HCT116 (cell line): ENCODE data around the gene UCP1. TPM values are rescaled to one million over a fixed set of nuclear protein-coding genes. Genes with fewer than 3 reads are reported as not detected.

Experiments used
- ATAC-seq: fragments of 200-7000 bp; cut with Tn5 transposase; 2 replicates; pipeline ENCODE4 v1.9.1; 2020; ENCODE audit warnings: mild to moderate bottlenecking, moderate library complexity
- BruUV-seq: library from RNA; stranded (reverse); fragments of 400-500 nt; replicated peaks from 2 replicates; lab custom pipeline; 2021; lab: Mats Ljungman, UMichigan
- CTCF ChIA-PET: fragments of 300-600 bp; sonication (Branson Sonifier 250); formaldehyde crosslinking; loops from one replicate; lab custom pipeline; 2021; ENCODE audit warnings: antibody characterized with exemption; lab: Charles Lee
- POLR2A ChIA-PET: fragments of 300-600, 350-600 bp; sonication (Branson Sonifier 250); formaldehyde crosslinking; loops from one replicate; lab custom pipeline; 2021; ENCODE audit warnings: antibody characterized with exemption; lab: Charles Lee
- RAD21 ChIA-PET, 2 experiments: fragments of 300-600 bp; sonication (Branson Sonifier 250); formaldehyde crosslinking; loops; one replicate each; lab custom pipeline; 2023; ENCODE audit warnings: low total read pairs in 2 of 2; ENCODE audit not compliant: uncharacterized antibody in 2 of 2, unreplicated experiment in 2 of 2, low non-redundant PET in 1 of 2; lab: Charles Lee
- DNase-seq: peaks from one replicate; pipeline ENCODE4 v3.0.0-alpha.2; 2010; ENCODE audit warnings: low read depth, low spot score
- H2AFZ ChIP-seq: fragments of 200-600 bp; shearing (Covaris generic), sonication (generic); 2 replicates; pipeline ENCODE4 v1.6.1; 2017; ENCODE audit warnings: low read depth, mixed run types, mixed read lengths, antibody characterized with exemption, low read length; ENCODE audit not compliant: poor library complexity, severe bottlenecking
- H3K27ac ChIP-seq: 2 replicates; pipeline ENCODE4 v1.5.1; 2012; ENCODE audit warnings: low read depth, low read length
- H3K27me3 ChIP-seq: fragments of 200-600 bp; sonication (generic); 2 replicates; pipeline ENCODE4 v1.6.1; 2016; ENCODE audit warnings: mixed run types, low read length, mixed read lengths; ENCODE audit not compliant: insufficient read depth
- H3K36me3 ChIP-seq, 2 experiments: fragments of 200-500 bp in 1 of 2; fragments of 200-600 bp in 1 of 2; sonication (Bioruptor generic) in 1 of 2; sonication (generic) in 1 of 2; 2 replicates each; pipeline versions ENCODE4 v1.5.1 to v1.6.1; 2014 to 2016; ENCODE audit warnings: low read length in 2 of 2, inconsistent platforms in 1 of 2, mixed read lengths in 1 of 2, mixed run types in 1 of 2; ENCODE audit not compliant: insufficient read depth in 2 of 2, control insufficient read depth in 1 of 2
- H3K4me1 ChIP-seq, 2 experiments: fragments of 200-600 bp in 1 of 2; sonication (generic) in 1 of 2; 2 replicates each; pipeline versions ENCODE4 v1.5.1 to v1.6.1; 2012 to 2017; ENCODE audit warnings: low read length in 2 of 2, inconsistent platforms in 1 of 2, mild to moderate bottlenecking in 1 of 2, mixed read lengths in 1 of 2, mixed run types in 1 of 2, moderate library complexity in 1 of 2; ENCODE audit not compliant: insufficient read depth in 2 of 2, control insufficient read depth in 1 of 2
- H3K4me2 ChIP-seq: fragments of 200-600 bp; sonication (generic); 2 replicates; pipeline ENCODE4 v1.6.1; 2017; ENCODE audit warnings: mixed run types, low read length, mixed read lengths
- H3K4me3 ChIP-seq, 2 experiments: fragments of 200-600 bp in 1 of 2; sonication (generic) in 1 of 2; replicated peaks in 1 of 2; 2 replicates each; pipeline ENCODE4 v1.5.1; 2011 to 2016; ENCODE audit warnings: low read length in 2 of 2, control low read depth in 1 of 2, low read depth in 1 of 2, mild to moderate bottlenecking in 1 of 2, mixed read lengths in 1 of 2, mixed run types in 1 of 2
- H3K79me2 ChIP-seq: fragments of 200-600 bp; sonication (generic); 2 replicates; pipeline ENCODE4 v1.6.1; 2017; ENCODE audit warnings: mild to moderate bottlenecking, mixed run types, low read length, moderate library complexity, mixed read lengths; ENCODE audit not compliant: insufficient read depth
- H3K9ac ChIP-seq: fragments of 200-600 bp; sonication (generic); 2 replicates; pipeline ENCODE4 v1.6.1; 2016; ENCODE audit warnings: low read length, mixed read lengths
- H3K9me2 ChIP-seq: fragments of 200-600 bp; sonication (generic), shearing (Covaris generic); 2 replicates; pipeline ENCODE4 v1.6.1; 2017; ENCODE audit warnings: mixed run types, mild to moderate bottlenecking, moderate library complexity; ENCODE audit not compliant: insufficient read depth
- H3K9me3 ChIP-seq, 2 experiments: fragments of 200-500 bp in 1 of 2; fragments of 200-600 bp in 1 of 2; sonication (Bioruptor generic) in 1 of 2; sonication (generic) in 1 of 2; 2 replicates each; pipeline ENCODE4 v1.6.1; 2014 to 2017; ENCODE audit warnings: low read length in 2 of 2, mixed read lengths in 2 of 2, inconsistent platforms in 1 of 2, low read depth in 1 of 2, mild to moderate bottlenecking in 1 of 2, mixed run types in 1 of 2, moderate library complexity in 1 of 2; ENCODE audit not compliant: control insufficient read depth in 1 of 2, insufficient read depth in 1 of 2
- H4K20me1 ChIP-seq: fragments of 200-600 bp; sonication (generic), shearing (Covaris generic); 2 replicates; pipeline ENCODE4 v1.6.1; 2017; ENCODE audit warnings: mixed run types, mild to moderate bottlenecking, moderate library complexity; ENCODE audit not compliant: insufficient read depth
- ATF3 ChIP-seq: IDR thresholded peaks from 2 replicates; pipeline ENCODE4 v1.6.1; 2012
- CEBPB ChIP-seq: IDR thresholded peaks from 2 replicates; pipeline ENCODE4 v1.6.1; 2012; ENCODE audit warnings: low read depth
- EGR1 ChIP-seq: IDR thresholded peaks from 2 replicates; pipeline ENCODE4 v1.6.1; 2012; ENCODE audit warnings: low read depth
- ELF1 ChIP-seq: IDR thresholded peaks from 2 replicates; pipeline ENCODE4 v1.6.1; 2012; ENCODE audit warnings: low read depth, borderline replicate concordance
- EZH2 ChIP-seq: fragments of 200-600 bp; sonication (generic); IDR thresholded peaks from 2 replicates; pipeline ENCODE4 v1.6.1; 2017; ENCODE audit warnings: antibody characterized with exemption, mixed run types
- EZH2phosphoT487 ChIP-seq: fragments of 200-600 bp; IDR thresholded peaks from 2 replicates; pipeline ENCODE4 v1.6.1; 2018; ENCODE audit warnings: antibody characterized with exemption, borderline replicate concordance
- JUND ChIP-seq: IDR thresholded peaks from 2 replicates; pipeline ENCODE4 v1.6.1; 2012
- POLR2A ChIP-seq: IDR thresholded peaks from 2 replicates; pipeline ENCODE4 v1.7.0; 2011; ENCODE audit warnings: borderline replicate concordance; ENCODE audit not compliant: insufficient read depth, insufficient read length; ENCODE audit errors: extremely low read depth
- POLR2AphosphoS5 ChIP-seq: IDR thresholded peaks from 2 replicates; pipeline ENCODE4 v1.6.1; 2011; ENCODE audit warnings: mild to moderate bottlenecking, low read depth, low read length, moderate library complexity
- RAD21 ChIP-seq: IDR thresholded peaks from 2 replicates; pipeline ENCODE4 v1.6.1; 2012; ENCODE audit warnings: low read depth, mild to moderate bottlenecking
- SIN3A ChIP-seq: IDR thresholded peaks from 2 replicates; pipeline ENCODE4 v1.6.1; 2012; ENCODE audit warnings: low read depth
- SP1 ChIP-seq: IDR thresholded peaks from 2 replicates; pipeline ENCODE4 v1.6.1; 2012; ENCODE audit warnings: low read depth
- SRF ChIP-seq: IDR thresholded peaks from 2 replicates; pipeline ENCODE4 v1.6.1; 2012; ENCODE audit warnings: low read depth
- TCF7L2 ChIP-seq: IDR thresholded peaks from 2 replicates; pipeline ENCODE4 v1.7.0; 2011; ENCODE audit warnings: borderline replicate concordance, inconsistent platforms; ENCODE audit not compliant: insufficient read depth, insufficient read length; ENCODE audit errors: extremely low read depth
- YY1 ChIP-seq: IDR thresholded peaks from 2 replicates; pipeline ENCODE4 v1.6.1; 2011; ENCODE audit warnings: low read length, low read depth, moderate library complexity, mild to moderate bottlenecking; ENCODE audit not compliant: insufficient replicate concordance; ENCODE audit errors: extremely low read depth
- ZBTB33 ChIP-seq: IDR thresholded peaks from 2 replicates; pipeline ENCODE4 v1.6.1; 2011; ENCODE audit warnings: mild to moderate bottlenecking, low read length, moderate library complexity; ENCODE audit not compliant: insufficient replicate concordance; ENCODE audit errors: extremely low read depth
- ZFX ChIP-seq: fragments of 450-650 bp; IDR thresholded peaks from 2 replicates; pipeline ENCODE4 v1.6.1; 2017
- ZNF274 ChIP-seq: fragments of 200-500 bp; sonication (Bioruptor generic); IDR thresholded peaks from 2 replicates; pipeline ENCODE4 v1.6.1; 2014; ENCODE audit warnings: mild to moderate bottlenecking, low read depth, low read length, inconsistent platforms
- intact Hi-C: fragments of 100-400 bp; cut with micrococcal nuclease; formaldehyde crosslinking; loops from 2 replicates; pipeline ENCODE4 v1.10.0; 2022
- total RNA-seq: library from RNA; stranded (reverse); gene quantifications from one replicate; pipeline ENCODE4 v1.2.1, GENCODE V29; 2021; ENCODE audit not compliant: unreplicated experiment
- TF ChIP-seq, protein P1 (sequence below), 3 experiments: fragments of 200-600 bp in 1 of 3; sonication (generic) in 1 of 3; IDR thresholded peaks in 2 of 3; conservative IDR thresholded peaks in 1 of 3; 2 replicates each; pipeline ENCODE4 v1.5.1; 2012 to 2017; ENCODE audit warnings: low read depth in 2 of 3, low read length in 2 of 3, antibody characterized with exemption in 1 of 3, borderline replicate concordance in 1 of 3, control low read depth in 1 of 3, mild to moderate bottlenecking in 1 of 3, mixed read lengths in 1 of 3, mixed run types in 1 of 3, moderate library complexity in 1 of 3; ENCODE audit not compliant: insufficient read depth in 1 of 3
- TF ChIP-seq, protein P2 (sequence below): IDR thresholded peaks from 2 replicates; pipeline ENCODE4 v1.6.1; 2012; ENCODE audit warnings: low read depth

Gene UCP1
- total RNA-seq, 1 experiment from 2014 or later: not detected

DNA sequence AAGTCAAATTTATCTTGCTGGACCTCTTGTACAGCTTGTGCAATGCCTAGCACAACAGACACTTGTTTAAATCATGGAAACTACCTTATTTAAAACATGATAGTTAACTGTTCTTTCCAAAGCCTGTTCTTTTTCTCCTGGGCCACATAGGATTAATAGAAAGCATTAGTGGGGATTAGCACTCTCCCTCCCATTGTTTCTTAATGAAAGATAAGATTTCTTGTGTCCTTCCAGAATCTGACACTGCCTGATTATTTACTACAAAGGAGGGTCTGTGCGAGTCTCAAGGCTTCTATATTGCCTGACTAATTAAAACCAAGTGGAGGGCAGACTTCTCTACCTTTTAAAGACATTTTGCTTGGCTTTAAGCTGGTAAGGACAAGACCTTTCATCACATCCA, 53.3 kb downstream of the UCP1 start:
- TF ChIP-seq ELF1: no peak
- TF ChIP-seq CEBPB: no peak
- TF ChIP-seq TCF7L2: no peak
- no peak for TF ChIP-seq EGR1
- no peak for TF ChIP-seq SP1
- no peak for TF ChIP-seq EZH2
- TF ChIP-seq, protein P1, sequence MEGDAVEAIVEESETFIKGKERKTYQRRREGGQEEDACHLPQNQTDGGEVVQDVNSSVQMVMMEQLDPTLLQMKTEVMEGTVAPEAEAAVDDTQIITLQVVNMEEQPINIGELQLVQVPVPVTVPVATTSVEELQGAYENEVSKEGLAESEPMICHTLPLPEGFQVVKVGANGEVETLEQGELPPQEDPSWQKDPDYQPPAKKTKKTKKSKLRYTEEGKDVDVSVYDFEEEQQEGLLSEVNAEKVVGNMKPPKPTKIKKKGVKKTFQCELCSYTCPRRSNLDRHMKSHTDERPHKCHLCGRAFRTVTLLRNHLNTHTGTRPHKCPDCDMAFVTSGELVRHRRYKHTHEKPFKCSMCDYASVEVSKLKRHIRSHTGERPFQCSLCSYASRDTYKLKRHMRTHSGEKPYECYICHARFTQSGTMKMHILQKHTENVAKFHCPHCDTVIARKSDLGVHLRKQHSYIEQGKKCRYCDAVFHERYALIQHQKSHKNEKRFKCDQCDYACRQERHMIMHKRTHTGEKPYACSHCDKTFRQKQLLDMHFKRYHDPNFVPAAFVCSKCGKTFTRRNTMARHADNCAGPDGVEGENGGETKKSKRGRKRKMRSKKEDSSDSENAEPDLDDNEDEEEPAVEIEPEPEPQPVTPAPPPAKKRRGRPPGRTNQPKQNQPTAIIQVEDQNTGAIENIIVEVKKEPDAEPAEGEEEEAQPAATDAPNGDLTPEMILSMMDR (IDR thresholded peaks at IDR 0.05 in 2 of 3, conservative IDR thresholded peaks at IDR 0.05 in 1 of 3; ENCODE audit: borderline replicate concordance in 1 of 3, insufficient read depth in 1 of 3, low read depth in 2 of 3, low read length in 2 of 3): no peak
- TF ChIP-seq SRF: no peak
- no peak for TF ChIP-seq EZH2phosphoT487
- TF ChIP-seq, protein P2, sequence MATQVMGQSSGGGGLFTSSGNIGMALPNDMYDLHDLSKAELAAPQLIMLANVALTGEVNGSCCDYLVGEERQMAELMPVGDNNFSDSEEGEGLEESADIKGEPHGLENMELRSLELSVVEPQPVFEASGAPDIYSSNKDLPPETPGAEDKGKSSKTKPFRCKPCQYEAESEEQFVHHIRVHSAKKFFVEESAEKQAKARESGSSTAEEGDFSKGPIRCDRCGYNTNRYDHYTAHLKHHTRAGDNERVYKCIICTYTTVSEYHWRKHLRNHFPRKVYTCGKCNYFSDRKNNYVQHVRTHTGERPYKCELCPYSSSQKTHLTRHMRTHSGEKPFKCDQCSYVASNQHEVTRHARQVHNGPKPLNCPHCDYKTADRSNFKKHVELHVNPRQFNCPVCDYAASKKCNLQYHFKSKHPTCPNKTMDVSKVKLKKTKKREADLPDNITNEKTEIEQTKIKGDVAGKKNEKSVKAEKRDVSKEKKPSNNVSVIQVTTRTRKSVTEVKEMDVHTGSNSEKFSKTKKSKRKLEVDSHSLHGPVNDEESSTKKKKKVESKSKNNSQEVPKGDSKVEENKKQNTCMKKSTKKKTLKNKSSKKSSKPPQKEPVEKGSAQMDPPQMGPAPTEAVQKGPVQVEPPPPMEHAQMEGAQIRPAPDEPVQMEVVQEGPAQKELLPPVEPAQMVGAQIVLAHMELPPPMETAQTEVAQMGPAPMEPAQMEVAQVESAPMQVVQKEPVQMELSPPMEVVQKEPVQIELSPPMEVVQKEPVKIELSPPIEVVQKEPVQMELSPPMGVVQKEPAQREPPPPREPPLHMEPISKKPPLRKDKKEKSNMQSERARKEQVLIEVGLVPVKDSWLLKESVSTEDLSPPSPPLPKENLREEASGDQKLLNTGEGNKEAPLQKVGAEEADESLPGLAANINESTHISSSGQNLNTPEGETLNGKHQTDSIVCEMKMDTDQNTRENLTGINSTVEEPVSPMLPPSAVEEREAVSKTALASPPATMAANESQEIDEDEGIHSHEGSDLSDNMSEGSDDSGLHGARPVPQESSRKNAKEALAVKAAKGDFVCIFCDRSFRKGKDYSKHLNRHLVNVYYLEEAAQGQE: no peak
- no peak for TF ChIP-seq POLR2AphosphoS5
- TF ChIP-seq ZNF274: no peak
- TF ChIP-seq ZFX: no peak
- TF ChIP-seq ZBTB33: no peak
- TF ChIP-seq JUND: no peak
- no peak for TF ChIP-seq RAD21
- no peak for TF ChIP-seq POLR2A
- TF ChIP-seq ATF3: no peak
- no peak for TF ChIP-seq SIN3A
- TF ChIP-seq YY1: no peak
- RAD21 ChIA-PET: no interaction called here
- H3K4me1 ChIP-seq: no peaks in the 10 kb centered on the region
- no peak overlapping the region for H3K27ac ChIP-seq
- H3K36me3 ChIP-seq: no peaks in the 10 kb centered on the region
- no peaks in the 10 kb centered on the region for H4K20me1 ChIP-seq
- no peaks in the 10 kb centered on the region for H3K27me3 ChIP-seq
- BruUV-seq: no TSS peak
- no peaks in the 10 kb centered on the region for H3K9me2 ChIP-seq
- CTCF ChIA-PET: no interaction called here
- H2AFZ ChIP-seq: no peak overlapping the region
- no peak overlapping the region for H3K4me3 ChIP-seq
- no peak for ATAC-seq
- no peak overlapping the region for H3K9ac ChIP-seq
- intact Hi-C loops: no loop called here
- H3K4me2 ChIP-seq: no peak overlapping the region
- DNase-seq: no peak
- no peaks in the 10 kb centered on the region for H3K9me3 ChIP-seq
- POLR2A ChIA-PET: no interaction called here
- no peaks in the 10 kb centered on the region for H3K79me2 ChIP-seq
